ENCODE data around the gene SLC39A11. TPM values are rescaled to one million over a fixed set of nuclear protein-coding genes. Genes with fewer than 3 reads are reported as not detected.

Gene SLC39A11
- total and polyA plus RNA-seq, 4 donors = 9.3 to 49.3 (median 24.7) TPM

DNA sequence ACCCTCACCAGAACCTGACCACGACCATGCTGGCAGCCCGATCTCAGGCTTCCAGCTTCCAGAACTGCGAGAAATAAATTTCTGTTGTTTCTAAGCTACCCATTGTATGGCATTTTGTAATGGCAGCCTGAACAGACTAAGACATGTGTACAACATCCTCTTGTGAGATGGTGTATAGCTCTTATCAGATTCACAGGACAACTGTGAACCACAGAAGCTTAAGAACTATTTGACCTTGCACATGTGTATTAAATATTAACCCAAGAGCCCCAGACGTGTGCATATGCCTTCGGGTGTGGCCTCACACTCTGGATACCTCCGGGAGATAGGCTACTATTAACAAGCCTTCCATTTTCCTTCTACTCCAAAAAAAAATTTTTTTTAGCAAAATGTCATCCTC is 248.9 kb downstream of the SLC39A11 start:
- H3K4me1 ChIP-seq (ENCODE audit: control insufficient read depth in 5 of 5, insufficient read depth in 5 of 5, low read length in 5 of 5) = no peaks in the 10 kb centered on the region
- ATAC-seq (ENCODE audit: insufficient read depth, low FRiP score) (no peak), DNase-seq (no peak)
- H3K27ac ChIP-seq (ENCODE audit: low read depth in 1 of 2, low read length in 1 of 2) = no peak overlapping the region
- 65 to 73% methylated on average over 6 of the region's 6 CpGs for WGBS, 2 donors
- no peak overlapping the region for H3K9ac ChIP-seq (ENCODE audit: insufficient read depth in 1 of 2, low read length in 2 of 2)
- TF ChIP-seq, protein P1, sequence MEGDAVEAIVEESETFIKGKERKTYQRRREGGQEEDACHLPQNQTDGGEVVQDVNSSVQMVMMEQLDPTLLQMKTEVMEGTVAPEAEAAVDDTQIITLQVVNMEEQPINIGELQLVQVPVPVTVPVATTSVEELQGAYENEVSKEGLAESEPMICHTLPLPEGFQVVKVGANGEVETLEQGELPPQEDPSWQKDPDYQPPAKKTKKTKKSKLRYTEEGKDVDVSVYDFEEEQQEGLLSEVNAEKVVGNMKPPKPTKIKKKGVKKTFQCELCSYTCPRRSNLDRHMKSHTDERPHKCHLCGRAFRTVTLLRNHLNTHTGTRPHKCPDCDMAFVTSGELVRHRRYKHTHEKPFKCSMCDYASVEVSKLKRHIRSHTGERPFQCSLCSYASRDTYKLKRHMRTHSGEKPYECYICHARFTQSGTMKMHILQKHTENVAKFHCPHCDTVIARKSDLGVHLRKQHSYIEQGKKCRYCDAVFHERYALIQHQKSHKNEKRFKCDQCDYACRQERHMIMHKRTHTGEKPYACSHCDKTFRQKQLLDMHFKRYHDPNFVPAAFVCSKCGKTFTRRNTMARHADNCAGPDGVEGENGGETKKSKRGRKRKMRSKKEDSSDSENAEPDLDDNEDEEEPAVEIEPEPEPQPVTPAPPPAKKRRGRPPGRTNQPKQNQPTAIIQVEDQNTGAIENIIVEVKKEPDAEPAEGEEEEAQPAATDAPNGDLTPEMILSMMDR (IDR thresholded peaks at IDR 0.05; ENCODE audit: control extremely low read depth, extremely low read depth) = no peak
- no peaks in the 10 kb centered on the region for H3K27me3 ChIP-seq (ENCODE audit: control insufficient read depth in 3 of 3, insufficient read depth in 3 of 3, low read length in 2 of 3)
- peaks cover 0 to 3% (median under 1%) of the 10 kb centered on the region in 4 donors for H3K9me3 ChIP-seq (ENCODE audit: control insufficient read depth in 4 of 4, insufficient read depth in 3 of 4, low read length in 3 of 4)
- H3K36me3 ChIP-seq (ENCODE audit: control insufficient read depth in 4 of 4, insufficient read depth in 4 of 4, low read length in 4 of 4) = no peaks in the 10 kb centered on the region
- no peak overlapping the region for H3K4me3 ChIP-seq

DNA sequence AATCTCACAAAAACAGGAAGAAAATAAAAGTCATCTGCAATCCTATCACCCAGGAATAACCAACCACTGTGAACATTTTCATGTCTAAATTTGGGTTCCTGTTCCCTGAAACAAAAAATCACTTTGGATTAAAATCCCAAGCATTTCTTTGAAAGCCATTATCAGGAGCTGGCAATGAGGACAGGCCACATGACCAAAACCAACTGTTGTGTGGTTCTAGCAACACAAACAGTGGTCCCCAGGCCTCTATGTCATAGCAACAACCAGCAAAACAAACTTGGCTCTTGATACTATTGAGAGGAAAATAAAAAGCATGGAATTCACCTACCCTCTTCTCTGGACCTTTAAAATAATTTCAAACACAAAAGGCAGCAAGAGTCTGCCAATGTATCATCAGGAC is 252.5 kb downstream of the SLC39A11 start:
- TF ChIP-seq, protein P1 (IDR thresholded peaks at IDR 0.05; ENCODE audit: control extremely low read depth, extremely low read depth) = no peak
- Histone ChIP-seq H3K27me3 (ENCODE audit: control insufficient read depth in 3 of 3, insufficient read depth in 3 of 3, low read length in 2 of 3) (no peaks in the 10 kb centered on the region), H3K9me3 (ENCODE audit: control insufficient read depth in 4 of 4, insufficient read depth in 3 of 4, low read length in 3 of 4) (peaks cover 0 to 3% (median under 1%) of the 10 kb centered on the region in 4 donors), H3K27ac (ENCODE audit: low read depth in 1 of 2, low read length in 1 of 2) (no peak overlapping the region), H3K4me3 (no peak overlapping the region), H3K36me3 (ENCODE audit: control insufficient read depth in 4 of 4, insufficient read depth in 4 of 4, low read length in 4 of 4) (no peaks in the 10 kb centered on the region), H3K4me1 (ENCODE audit: control insufficient read depth in 5 of 5, insufficient read depth in 5 of 5, low read length in 5 of 5) (no peaks in the 10 kb centered on the region), H3K9ac (ENCODE audit: insufficient read depth in 1 of 2, low read length in 2 of 2) (no peak overlapping the region)
- ATAC-seq (ENCODE audit: insufficient read depth, low FRiP score) = no peak
- peak in 2 of 3 donors; percentile 2 to 6 for DNase-seq

DNA sequence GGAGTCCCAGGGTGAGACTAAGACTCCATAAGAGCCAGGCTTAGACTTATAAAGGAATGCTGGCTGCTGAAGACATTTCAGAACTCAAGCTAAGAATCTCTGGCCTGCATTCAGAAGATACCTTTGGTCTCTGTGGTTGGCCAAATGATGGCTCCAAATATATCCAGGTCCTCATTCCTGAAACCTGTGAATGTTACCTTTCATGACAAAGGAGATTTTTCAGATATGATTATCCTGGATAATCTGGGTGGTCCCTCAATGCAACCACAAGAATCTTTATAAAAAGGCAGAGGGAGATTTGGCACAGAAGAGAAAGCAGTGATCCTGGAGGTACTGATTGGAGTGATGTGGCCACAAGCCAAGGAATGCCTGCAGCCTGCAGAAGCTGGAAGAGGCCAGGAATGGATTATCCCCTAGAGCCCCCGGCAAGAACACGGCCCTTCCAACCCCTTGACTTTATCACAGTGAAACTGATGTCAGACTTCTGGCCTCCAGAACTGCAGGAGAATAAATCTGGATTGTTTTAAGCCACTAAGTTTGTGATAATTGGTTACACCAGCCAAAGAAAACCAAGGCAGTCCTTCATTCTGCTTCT is 253.3 kb downstream of the SLC39A11 start:
- ATAC-seq (ENCODE audit: insufficient read depth, low FRiP score) (no peak), DNase-seq (no peak)
- peaks cover 0 to 3% (median under 1%) of the 10 kb centered on the region in 4 donors for H3K9me3 ChIP-seq (ENCODE audit: control insufficient read depth in 4 of 4, insufficient read depth in 3 of 4, low read length in 3 of 4)
- no peaks in the 10 kb centered on the region for H3K36me3 ChIP-seq (ENCODE audit: control insufficient read depth in 4 of 4, insufficient read depth in 4 of 4, low read length in 4 of 4)
- 79 to 94% methylated on average over 2 of the region's 2 CpGs for whole genome bisulfite sequencing, 2 donors
- H3K27me3 ChIP-seq (ENCODE audit: control insufficient read depth in 3 of 3, insufficient read depth in 3 of 3, low read length in 2 of 3) = no peaks in the 10 kb centered on the region
- H3K9ac ChIP-seq (ENCODE audit: insufficient read depth in 1 of 2, low read length in 2 of 2) = no peak overlapping the region
- H3K4me3 ChIP-seq = no peak overlapping the region
- H3K4me1 ChIP-seq (ENCODE audit: control insufficient read depth in 5 of 5, insufficient read depth in 5 of 5, low read length in 5 of 5) = no peaks in the 10 kb centered on the region
- TF ChIP-seq, protein P1 (IDR thresholded peaks at IDR 0.05; ENCODE audit: control extremely low read depth, extremely low read depth) = no peak
- H3K27ac ChIP-seq (ENCODE audit: low read depth in 1 of 2, low read length in 1 of 2) = no peak overlapping the region

DNA sequence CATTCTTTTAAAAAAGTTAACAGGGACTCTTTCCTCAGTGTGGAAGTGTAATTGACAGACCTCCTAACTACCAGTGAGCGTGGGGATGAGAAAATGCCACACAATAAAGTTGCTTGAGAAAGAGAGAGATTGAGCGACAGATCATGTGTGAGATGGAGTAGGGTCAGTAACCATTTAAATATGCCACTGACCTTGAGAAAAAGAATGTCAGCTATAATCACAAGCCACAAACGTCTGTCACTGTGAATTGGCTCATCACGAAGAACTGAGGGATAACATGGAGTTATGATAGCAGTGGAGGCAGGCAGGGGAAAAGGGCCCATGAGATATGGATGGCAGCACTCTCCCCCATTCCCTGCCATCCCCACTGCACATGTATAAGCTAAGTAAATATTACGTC is 253.9 kb downstream of the SLC39A11 start:
- Histone ChIP-seq H3K9ac (ENCODE audit: insufficient read depth in 1 of 2, low read length in 2 of 2) (no peak overlapping the region), H3K36me3 (ENCODE audit: control insufficient read depth in 4 of 4, insufficient read depth in 4 of 4, low read length in 4 of 4) (no peaks in the 10 kb centered on the region), H3K27me3 (ENCODE audit: control insufficient read depth in 3 of 3, insufficient read depth in 3 of 3, low read length in 2 of 3) (no peaks in the 10 kb centered on the region), H3K9me3 (ENCODE audit: control insufficient read depth in 4 of 4, insufficient read depth in 3 of 4, low read length in 3 of 4) (peaks cover 0 to 3% (median under 1%) of the 10 kb centered on the region in 4 donors), H3K4me3 (no peak overlapping the region), H3K27ac (ENCODE audit: low read depth in 1 of 2, low read length in 1 of 2) (no peak overlapping the region), H3K4me1 (ENCODE audit: control insufficient read depth in 5 of 5, insufficient read depth in 5 of 5, low read length in 5 of 5) (no peaks in the 10 kb centered on the region)
- ATAC-seq (ENCODE audit: insufficient read depth, low FRiP score) = no peak
- no peak for DNase-seq
- 85 to 87% methylated on average over 5 of the region's 5 CpGs for WGBS, 2 donors
- TF ChIP-seq, protein P1 (IDR thresholded peaks at IDR 0.05; ENCODE audit: control extremely low read depth, extremely low read depth) = no peak

Measured in lung (tissue), 12 donors.